H1 (cell line): Measurements from ENCODE around the gene CAMKK1. TPM values are rescaled to one million over a fixed set of nuclear protein-coding genes. Genes with fewer than 3 reads are reported as not detected.

Experiments
- CTCF ChIA-PET: fragments of 300-600 bp; sonication (Branson Sonifier 250); formaldehyde crosslinking; loops from one replicate; lab custom pipeline; 2021; ENCODE audit not compliant: partially characterized antibody; lab: Charles Lee
- POLR2A ChIA-PET: fragments of 300-600 bp; sonication (Branson Sonifier 250); formaldehyde crosslinking; loops from one replicate; lab custom pipeline; 2021; ENCODE audit warnings: inconsistent platforms; ENCODE audit not compliant: partially characterized antibody; lab: Charles Lee
- DNase-seq, 2 experiments: peaks; one replicate each; pipeline versions ENCODE4 v3.0.0 to v3.0.0-alpha.2; 2010 to 2022; ENCODE audit warnings: low spot score in 2 of 2, low read depth in 1 of 2, mixed read lengths in 1 of 2
- FAIRE-seq: peaks from 2 replicates; lab custom pipeline; 2011; peaks lifted over from hg19 to GRCh38; lab: Jason Lieb, UNC
- H2AFZ ChIP-seq: 2 replicates; pipeline ENCODE4 v1.8.1; 2012; ENCODE audit warnings: low read length, inconsistent platforms
- H2AK5ac ChIP-seq: 2 replicates; pipeline ENCODE4 v1.6.1; 2013; ENCODE audit warnings: low read depth, low read length
- H2BK120ac ChIP-seq: replicated peaks from 2 replicates; pipeline ENCODE3; 2013; ENCODE audit warnings: low read depth, low read length, inconsistent platforms
- H2BK12ac ChIP-seq: 2 replicates; pipeline ENCODE4 v1.6.1; 2013; ENCODE audit warnings: low read depth, low read length
- H2BK15ac ChIP-seq: 2 replicates; pipeline ENCODE4 v1.6.1; 2013; ENCODE audit warnings: low read length
- H2BK20ac ChIP-seq: 2 replicates; pipeline ENCODE4 v1.6.1; 2013; ENCODE audit warnings: low read length
- H2BK5ac ChIP-seq: 2 replicates; pipeline ENCODE4 v1.6.1; 2013; ENCODE audit warnings: low read depth, low read length
- H3K14ac ChIP-seq: 2 replicates; pipeline ENCODE4 v1.6.1; 2013; ENCODE audit warnings: inconsistent platforms; ENCODE audit not compliant: insufficient read length
- H3K18ac ChIP-seq: 2 replicates; pipeline ENCODE4 v1.6.1; 2013; ENCODE audit warnings: low read length; ENCODE audit errors: extremely low read depth
- H3K23ac ChIP-seq: 2 replicates; pipeline ENCODE4 v1.6.1; 2013; ENCODE audit warnings: inconsistent platforms; ENCODE audit not compliant: insufficient read length
- H3K23me2 ChIP-seq: 2 replicates; pipeline ENCODE4 v1.6.1; 2013; ENCODE audit warnings: low read depth, low read length
- H3K27ac ChIP-seq: 2 replicates; pipeline ENCODE4 v1.6.1; 2011; ENCODE audit warnings: low read depth, low read length, inconsistent platforms
- H3K27me3 ChIP-seq, 4 experiments: replicated peaks in 1 of 4; 1 replicate in 1 of 4; 2 replicates in 3 of 4; pipeline versions ENCODE4 v1.6.1 to v1.8.1; 2011 to 2013; ENCODE audit warnings: low read length in 3 of 4, mild to moderate bottlenecking in 3 of 4, inconsistent platforms in 2 of 4, mixed read lengths in 2 of 4, moderate library complexity in 1 of 4; ENCODE audit not compliant: control insufficient read depth in 3 of 4, insufficient read depth in 3 of 4; ENCODE audit errors: extremely low read depth in 1 of 4
- H3K36me3 ChIP-seq, 4 experiments: 2 replicates each; pipeline versions ENCODE4 v1.6.1 to v1.8.1; 2011 to 2013; ENCODE audit warnings: mild to moderate bottlenecking in 4 of 4, low read length in 3 of 4, moderate library complexity in 2 of 4, control low read depth in 1 of 4, inconsistent platforms in 1 of 4; ENCODE audit not compliant: insufficient read depth in 4 of 4, control insufficient read depth in 2 of 4
- H3K4ac ChIP-seq: replicated peaks from 2 replicates; pipeline ENCODE3; 2013; ENCODE audit warnings: low read length, low read depth, mixed read lengths, inconsistent platforms; ENCODE audit not compliant: insufficient read length
- H3K4me1 ChIP-seq, 4 experiments: replicated peaks in 1 of 4; 1 replicate in 1 of 4; 2 replicates in 3 of 4; pipeline versions ENCODE4 v1.6.1 to v1.8.1; 2011 to 2013; ENCODE audit warnings: low read length in 3 of 4, inconsistent platforms in 2 of 4, mixed read lengths in 1 of 4; ENCODE audit not compliant: insufficient read depth in 4 of 4, control insufficient read depth in 3 of 4
- H3K4me2 ChIP-seq, 2 experiments: 2 replicates each; pipeline versions ENCODE4 v1.6.1 to v1.8.1; 2011 to 2013; ENCODE audit warnings: low read depth in 2 of 2, low read length in 2 of 2, control low read depth in 1 of 2, inconsistent platforms in 1 of 2, mild to moderate bottlenecking in 1 of 2; ENCODE audit not compliant: insufficient read depth in 1 of 2
- H3K4me3 ChIP-seq, 4 experiments: fragments of 200-600, 300-600 bp in 1 of 4; sonication (generic), shearing (Covaris generic), sonication (Bioruptor Twin) in 1 of 4; 2 replicates each; pipeline versions ENCODE4 v1.5.1 to v1.8.1; 2011 to 2016; ENCODE audit warnings: low read length in 4 of 4, low read depth in 3 of 4, control low read depth in 2 of 4, inconsistent platforms in 2 of 4, mild to moderate bottlenecking in 2 of 4, mixed read lengths in 1 of 4, moderate library complexity in 1 of 4; ENCODE audit not compliant: insufficient read depth in 2 of 4; ENCODE audit errors: extremely low read depth in 1 of 4
- H3K56ac ChIP-seq: replicated peaks from 2 replicates; pipeline ENCODE3; 2013; ENCODE audit warnings: low read depth, mild to moderate bottlenecking, mixed read lengths, low read length, inconsistent platforms; ENCODE audit not compliant: insufficient read length
- H3K79me1 ChIP-seq: 2 replicates; pipeline ENCODE4 v1.6.1; 2013; ENCODE audit warnings: low read depth, low read length, control low read depth
- H3K79me2 ChIP-seq, 2 experiments: 2 replicates each; pipeline versions ENCODE4 v1.6.1 to v1.8.1; 2012 to 2013; ENCODE audit warnings: low read length in 2 of 2, mild to moderate bottlenecking in 2 of 2, inconsistent platforms in 1 of 2; ENCODE audit not compliant: insufficient read depth in 2 of 2, control insufficient read depth in 1 of 2
- H3K9ac ChIP-seq, 4 experiments: replicated peaks in 1 of 4; 1 replicate in 1 of 4; 2 replicates in 3 of 4; pipeline versions ENCODE4 v1.6.1 to v1.8.1; 2011 to 2013; ENCODE audit warnings: low read depth in 3 of 4, low read length in 3 of 4, control low read depth in 2 of 4, mild to moderate bottlenecking in 2 of 4, moderate library complexity in 2 of 4, inconsistent platforms in 1 of 4; ENCODE audit errors: extremely low read depth in 1 of 4
- H3K9me3 ChIP-seq, 2 experiments: 2 replicates each; pipeline versions ENCODE4 v1.6.1 to v1.8.1; 2012 to 2013; ENCODE audit warnings: mild to moderate bottlenecking in 2 of 2, moderate library complexity in 2 of 2, control low read depth in 1 of 2, inconsistent platforms in 1 of 2, low read depth in 1 of 2, low read length in 1 of 2, mixed read lengths in 1 of 2; ENCODE audit not compliant: insufficient read depth in 2 of 2
- H4K20me1 ChIP-seq, 2 experiments: replicated peaks in 1 of 2; 2 replicates each; pipeline versions ENCODE3 to v1.8.1; 2011 to 2013; ENCODE audit warnings: inconsistent platforms in 2 of 2, low read length in 2 of 2, mild to moderate bottlenecking in 1 of 2; ENCODE audit not compliant: insufficient read depth in 2 of 2, control insufficient read depth in 1 of 2
- H4K5ac ChIP-seq: 2 replicates; pipeline ENCODE4 v1.6.1; 2013; ENCODE audit warnings: low read length, low read depth, mixed read lengths, inconsistent platforms; ENCODE audit not compliant: insufficient read length
- H4K8ac ChIP-seq: 2 replicates; pipeline ENCODE4 v1.8.0; 2013; ENCODE audit warnings: mild to moderate bottlenecking, moderate library complexity, low read length, inconsistent platforms; ENCODE audit not compliant: insufficient read depth; ENCODE audit errors: extremely low read depth
- H4K91ac ChIP-seq: replicated peaks from 2 replicates; pipeline ENCODE3; 2013; ENCODE audit warnings: low read length, mixed read lengths, inconsistent platforms; ENCODE audit not compliant: insufficient read length
- GABPA ChIP-seq: IDR thresholded peaks from 2 replicates; pipeline ENCODE4 v1.6.1; 2011; ENCODE audit warnings: mild to moderate bottlenecking, low read length, moderate library complexity, borderline replicate concordance; ENCODE audit not compliant: insufficient read depth
- PHF8 ChIP-seq: fragments of 200-600 bp; sonication (generic); conservative IDR thresholded peaks from 2 replicates; pipeline ENCODE4 v1.7.1; 2012; ENCODE audit warnings: low read depth, mild to moderate bottlenecking, inconsistent platforms, low read length, moderate library complexity
- RFX5 ChIP-seq: IDR thresholded peaks from 2 replicates; pipeline ENCODE4 v1.6.1; 2011; ENCODE audit warnings: low read depth, low read length, improper control_type of control experiment, borderline replicate concordance
- WGBS, 2 experiments: shearing (Covaris generic) in 1 of 2; methylation state at CpG; one replicate each; pipeline versions ENCODE4 v1.1.6 to v1.1.7; 2013 to 2015; ENCODE audit warnings: low lambda C conversion rate in 2 of 2, mixed read lengths in 2 of 2, inconsistent platforms in 1 of 2, low coverage in 1 of 2, missing lambda C conversion rate in 1 of 2; ENCODE audit not compliant: insufficient replicate concordance in 2 of 2, insufficient coverage in 1 of 2, insufficient read length in 1 of 2; ENCODE audit errors: extremely low coverage in 1 of 2, missing lambda C conversion rate in 1 of 2; 5-methylcytosine and 5-hydroxymethylcytosine counted together
- polyA plus RNA-seq, 7 experiments: library from polyadenylated mRNA; depleted of rRNA in 3 of 7; stranded (reverse) in 5 of 7; unstranded in 2 of 7; fragments of >200 nt in 5 of 7; fragments of 200-250 nt in 2 of 7; gene quantifications; 1 replicate in 5 of 7; 2 replicates in 1 of 7; 4 replicates in 1 of 7; pipeline versions ENCODE4 v1.2.1 to v1.2.3, GENCODE V29; 2011 to 2013; ENCODE audit warnings: missing spikeins in 2 of 7, mixed read lengths in 2 of 7
- total RNA-seq: library from RNA; stranded (reverse); fragmentation: NEBNext Ultra II Directional; extraction: Animal tissue kit (Norgen Biotek cat#: 25700); gene quantifications from 2 replicates; pipeline ENCODE4 v1.2.1, GENCODE V29; 2021

Gene CAMKK1
- total and polyA plus RNA-seq, 2 of the 8 experiments (the other 6 are each of a cell fraction or from before 2014, with no cell fraction given): 7.1 to 7.6 TPM

DNA sequence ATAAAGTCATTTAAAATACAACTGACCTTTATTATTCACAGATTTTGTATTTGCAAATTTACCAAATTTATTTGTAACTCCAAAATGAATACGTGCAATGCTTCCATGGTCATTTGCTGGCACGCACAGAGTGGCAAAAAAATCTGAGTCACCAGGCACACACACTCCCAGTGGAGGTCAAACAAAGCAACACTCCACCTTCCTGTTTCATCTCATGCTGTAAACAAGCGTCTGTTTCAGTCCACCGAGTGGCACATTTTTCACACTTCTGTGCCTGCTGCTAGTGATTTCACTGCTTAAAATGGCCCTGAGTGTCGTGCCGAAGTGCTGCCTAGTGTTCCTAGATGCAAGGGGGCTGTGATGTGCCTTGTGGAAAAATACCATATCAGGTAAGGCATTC is 74.1 kb downstream of the CAMKK1 start:
- 90% methylated on average over 6 of the region's 6 CpGs; no CpG with 5 or more reads in 1 of the 2 experiments for WGBS, 2 experiments
- CTCF ChIA-PET: interaction anchor here (1.1 kb wide), 1 partner anchor 80 kb away, joined by 4 read pairs; no protein-coding TSS in a partner anchor

More for the DNA sequence above, 74.1 kb downstream of the CAMKK1 start:
- H2BK20ac ChIP-seq: no peak overlapping the region
- H3K27me3 ChIP-seq: no peaks in the 10 kb centered on the region
- H3K4me1 ChIP-seq: no peaks in the 10 kb centered on the region
- no peaks in the 10 kb centered on the region; the same call in 1 of the 2 replicates for H3K23me2 ChIP-seq
- H3K56ac ChIP-seq: no peak overlapping the region
- H3K79me1 ChIP-seq: no peaks in the 10 kb centered on the region
- no peak for DNase-seq
- H2BK120ac ChIP-seq: no peak overlapping the region
- H3K27ac ChIP-seq: no peak overlapping the region
- no peak overlapping the region for H3K4me3 ChIP-seq
- H3K4ac ChIP-seq: no peak overlapping the region
- peaks cover 25 to 80% (median 64%) of the 10 kb centered on the region in 4 experiments; a peak in 7 of 8 replicates for H3K36me3 ChIP-seq
- POLR2A ChIA-PET: no interaction called here
- H3K4me2 ChIP-seq: no peak overlapping the region
- H2BK15ac ChIP-seq: no peak overlapping the region
- no peak overlapping the region for H3K14ac ChIP-seq
- no peaks in the 10 kb centered on the region for H3K9me3 ChIP-seq
- no peak overlapping the region for H4K5ac ChIP-seq
- H2AFZ ChIP-seq: no peak overlapping the region
- H2BK5ac ChIP-seq: no peak overlapping the region; the same call in 1 of the 2 replicates
- peaks cover 3 to 4% of the 10 kb centered on the region in 2 experiments for H4K20me1 ChIP-seq
- H3K18ac ChIP-seq: no peak overlapping the region
- H2BK12ac ChIP-seq: no peak overlapping the region
- TF ChIP-seq PHF8: no peak
- TF ChIP-seq RFX5: no peak
- TF ChIP-seq GABPA: no peak
- TF ChIP-seq, all 59 proteins: peak for 0
- no peak for FAIRE-seq
- H2AK5ac ChIP-seq: no peak overlapping the region
- no peak overlapping the region for H4K8ac ChIP-seq
- no peak overlapping the region for H3K9ac ChIP-seq
- no peak overlapping the region for H3K23ac ChIP-seq
- no peak overlapping the region for H4K91ac ChIP-seq
- H3K79me2 ChIP-seq: no peaks in the 10 kb centered on the region
